ENCODE measurements around the gene SGCA.

Gene SGCA

GRCh38 chr17:50181591-50182560, 16.1 kb downstream of the SGCA start:
- DNase-seq (ENCODE audit: low read depth, low spot score): no peak

DNA sequence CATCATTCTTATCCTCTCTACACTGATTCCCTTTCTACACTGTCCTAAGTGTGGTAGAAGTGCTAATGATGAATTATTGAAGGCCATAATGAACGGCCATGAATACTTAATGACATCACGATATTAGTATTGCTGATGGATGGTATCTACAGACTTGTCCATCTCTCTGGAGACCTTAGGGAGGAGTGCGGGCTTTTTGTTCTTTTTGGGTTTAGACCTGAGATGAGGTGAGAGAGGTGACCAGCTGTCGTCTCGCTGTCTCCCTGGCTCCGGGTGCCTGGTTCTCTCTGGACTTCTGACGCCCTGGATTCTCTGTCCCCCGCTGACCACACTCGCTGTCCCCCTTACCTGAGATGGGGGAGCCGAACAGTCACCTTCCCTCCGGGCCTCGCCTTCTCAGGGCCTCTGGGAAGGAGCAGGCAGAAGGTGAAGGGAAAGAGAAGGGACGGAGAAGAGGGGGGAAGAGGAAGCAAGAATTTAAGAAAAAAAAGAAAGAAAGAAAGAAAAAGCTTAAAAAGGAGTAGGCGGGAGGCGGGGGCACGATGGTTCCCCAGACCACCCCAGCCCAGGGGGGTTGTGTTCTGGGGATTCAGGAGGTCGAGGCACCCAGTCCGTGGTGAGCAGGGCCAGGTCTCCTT, 17.1 kb downstream of the SGCA start:
- DNase-seq (ENCODE audit: low read depth, low spot score): no peak

DNA sequence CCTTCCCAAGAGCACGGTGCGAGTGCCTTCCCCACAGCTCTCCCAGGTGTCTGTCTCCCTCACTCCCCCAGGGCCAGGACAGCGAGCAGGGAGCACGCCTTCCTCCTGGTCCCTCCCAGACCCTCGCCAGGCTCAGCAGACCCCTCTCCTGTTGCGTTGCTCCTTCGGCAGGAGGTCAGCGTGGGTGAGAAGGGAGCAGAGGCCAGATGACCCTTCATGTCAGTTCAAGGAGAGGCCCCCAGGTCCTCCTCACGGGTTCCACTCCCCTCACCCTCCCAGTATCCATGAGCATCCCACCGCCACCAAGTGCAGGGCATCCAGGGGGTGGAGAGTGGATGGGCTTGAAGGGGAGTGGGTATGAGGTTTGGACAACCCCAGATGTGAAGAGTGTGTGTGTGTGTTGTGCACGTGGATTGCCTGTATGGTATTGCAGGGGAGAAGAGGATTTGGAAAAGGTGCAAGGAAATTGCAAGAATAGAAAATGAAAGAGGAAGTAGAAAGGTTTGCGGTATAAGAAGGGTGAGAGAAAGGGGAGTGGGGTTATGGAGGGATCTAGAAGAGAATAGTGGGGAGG, 17.7 kb downstream of the SGCA start:
- DNase-seq (ENCODE audit: low read depth, low spot score): no peak

GRCh38 chr17:50184064-50184463, 18.3 kb downstream of the SGCA start:
- no peak for DNase-seq (ENCODE audit: low read depth, low spot score)

GRCh38 chr17:50184611-50185398, 19.0 kb downstream of the SGCA start:
- DNase-seq (ENCODE audit: low read depth, low spot score): no peak

- no peak for DNase-seq (ENCODE audit: low read depth, low spot score)
Measured at GRCh38 chr17:50185631-50186471, 20.0 kb downstream of the SGCA start.

DNA sequence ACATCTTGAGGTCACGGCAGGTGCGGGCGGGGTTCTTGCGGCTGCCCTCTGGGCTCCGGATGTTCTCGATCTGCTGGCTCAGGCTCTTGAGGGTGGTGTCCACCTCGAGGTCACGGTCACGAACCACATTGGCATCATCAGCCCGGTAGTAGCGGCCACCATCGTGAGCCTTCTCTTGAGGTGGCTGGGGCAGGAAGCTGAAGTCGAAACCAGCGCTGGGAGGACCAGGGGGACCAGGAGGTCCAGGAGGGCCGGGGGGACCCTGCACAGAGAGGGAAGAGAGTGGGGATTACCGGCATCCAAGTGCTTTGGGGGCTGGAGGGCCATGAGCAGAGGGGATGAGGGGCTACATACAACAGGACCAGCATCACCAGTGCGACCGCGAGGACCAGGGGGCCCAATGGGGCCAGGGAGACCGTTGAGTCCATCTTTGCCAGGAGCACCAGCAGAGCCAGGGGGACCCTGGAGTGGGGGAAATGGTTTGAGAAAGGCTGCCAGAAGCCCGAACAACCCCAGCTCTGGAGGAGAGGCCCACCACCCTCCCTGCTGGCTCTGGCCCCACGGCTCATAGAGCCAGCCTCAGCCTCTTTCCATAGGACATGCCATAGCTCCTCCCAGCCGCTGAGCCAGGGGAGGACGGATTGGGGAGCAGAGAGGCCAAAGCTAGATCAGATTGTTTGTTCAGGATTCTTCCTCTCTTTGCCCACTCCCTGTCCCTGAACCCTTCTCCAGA, 21.0 kb downstream of the SGCA start:
- no peak for DNase-seq (ENCODE audit: low read depth, low spot score)

DNA sequence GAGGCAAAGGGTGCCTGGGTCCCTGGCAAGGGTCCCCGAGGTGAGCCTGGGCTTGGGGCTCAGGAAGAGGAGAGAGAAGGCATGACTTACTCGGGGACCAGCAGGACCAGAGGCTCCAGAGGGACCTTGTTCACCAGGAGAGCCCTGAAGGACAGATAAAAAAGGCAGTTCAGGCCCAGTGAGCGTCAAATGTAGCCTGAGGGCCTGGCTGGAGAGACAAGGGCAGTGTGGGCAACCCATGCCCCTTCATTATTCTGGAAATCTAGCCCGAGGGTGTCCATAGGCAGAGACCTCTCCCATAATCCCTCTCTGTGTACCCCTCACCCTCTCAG, 21.6 kb downstream of the SGCA start:
- no peak for DNase-seq (ENCODE audit: low read depth, low spot score)

- DNase-seq (ENCODE audit: low read depth, low spot score): no peak
Measured at GRCh38 chr17:50187751-50188530, 22.1 kb downstream of the SGCA start.

- no peak for DNase-seq (ENCODE audit: low read depth, low spot score)
Measured at GRCh38 chr17:50188531-50188920, 22.7 kb downstream of the SGCA start.

GRCh38 chr17:50188921-50189549, 23.2 kb downstream of the SGCA start:
- DNase-seq (ENCODE audit: low read depth, low spot score): no peak

GRCh38 chr17:50189550-50190292, 23.9 kb downstream of the SGCA start:
- no peak for DNase-seq (ENCODE audit: low read depth, low spot score)

GRCh38 chr17:50190293-50190602, 24.4 kb downstream of the SGCA start:
- no peak for DNase-seq (ENCODE audit: low read depth, low spot score)

DNA sequence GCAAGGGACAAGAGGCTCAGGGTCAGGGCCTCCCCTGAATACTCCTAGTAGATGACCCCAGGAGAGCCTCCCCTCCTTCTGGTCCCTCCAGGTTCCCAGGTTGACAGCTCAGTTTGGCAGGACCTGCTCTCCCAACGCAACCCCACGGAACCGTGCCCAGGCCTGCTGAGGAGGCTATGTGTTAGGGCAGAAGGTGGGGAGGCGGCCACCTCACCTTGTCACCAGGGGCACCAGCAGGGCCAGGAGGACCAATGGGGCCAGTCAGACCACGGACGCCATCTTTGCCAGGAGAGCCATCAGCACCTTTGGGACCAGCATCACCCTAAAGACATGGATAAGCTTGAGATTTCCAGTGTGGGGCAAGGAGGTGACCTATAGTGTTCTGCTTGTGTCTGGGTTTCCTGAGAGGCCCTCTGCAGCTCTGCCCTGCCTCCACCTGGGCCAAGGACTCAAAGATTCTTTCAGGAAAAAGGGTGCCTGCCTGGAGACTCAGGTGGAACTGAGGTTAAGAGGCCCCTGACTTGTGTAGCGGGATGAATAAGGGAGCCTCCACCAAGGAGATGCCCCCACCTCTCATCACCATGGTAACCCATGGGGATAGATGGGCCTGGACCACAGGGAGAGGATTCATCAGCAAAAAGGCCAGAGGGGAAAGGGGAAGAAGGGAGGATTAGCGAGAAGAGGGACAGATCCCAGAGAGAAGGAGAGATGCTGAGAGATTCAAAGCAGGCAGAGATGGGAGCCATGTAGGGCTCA, 25.0 kb downstream of the SGCA start:
- no peak for DNase-seq (ENCODE audit: low read depth, low spot score)

- DNase-seq (ENCODE audit: low read depth, low spot score): no peak
Measured at GRCh38 chr17:50191359-50192143, 25.7 kb downstream of the SGCA start.

DNA sequence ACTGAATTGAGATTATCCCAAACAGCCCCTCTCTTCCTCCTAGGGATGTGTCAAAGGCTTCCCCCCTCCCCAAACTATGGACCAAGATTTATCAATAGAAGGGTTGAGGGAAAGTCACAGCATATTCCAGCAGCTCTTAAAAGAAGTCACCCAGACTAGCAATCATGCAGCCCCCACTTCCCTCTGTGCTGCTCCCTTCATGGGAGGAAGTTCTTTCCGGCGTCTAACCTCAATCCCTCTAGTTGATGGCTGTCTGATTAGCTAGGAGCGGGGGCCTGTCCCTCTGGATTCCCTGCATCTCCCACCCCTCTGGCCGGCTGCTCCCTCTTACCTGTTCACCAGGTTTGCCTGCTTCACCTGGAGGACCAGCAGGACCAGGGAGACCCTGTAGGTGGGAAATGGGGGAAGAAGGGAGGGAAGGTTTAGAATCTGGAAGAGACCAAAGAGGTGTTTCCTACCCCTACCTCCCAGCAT, 26.4 kb downstream of the SGCA start:
- no peak for DNase-seq (ENCODE audit: low read depth, low spot score)
